Neural cell (in vitro differentiated cells): ENCODE results near the gene IP6K3. TPM values are rescaled to one million over a fixed set of nuclear protein-coding genes. Genes with fewer than 3 reads are reported as not detected.

Source experiments
- H2AFZ ChIP-seq: fragments of 200-600, 300-800 bp; sonication (generic), shearing (Covaris generic); 2 replicates; pipeline ENCODE4 v1.6.0; 2014; ENCODE audit warnings: low read depth, mild to moderate bottlenecking, antibody characterized with exemption, low read length, moderate library complexity
- H3F3A ChIP-seq: fragments of 200-600 bp; shearing (Covaris generic); 2 replicates; pipeline ENCODE4 v1.6.1; 2016; ENCODE audit warnings: mild to moderate bottlenecking, moderate library complexity, mixed read lengths, antibody characterized with exemption, low read length; ENCODE audit not compliant: insufficient read depth, poor library complexity, severe bottlenecking
- H3K27ac ChIP-seq: fragments of 200-600, 300-800 bp; sonication (generic), shearing (Covaris generic); 2 replicates; pipeline ENCODE4 v1.5.1; 2014; ENCODE audit warnings: mild to moderate bottlenecking, low read length, moderate library complexity
- H3K27me3 ChIP-seq: fragments of 300-800, 200-600 bp; sonication (generic), shearing (Covaris generic); 2 replicates; pipeline ENCODE4 v1.6.0; 2014; ENCODE audit warnings: mild to moderate bottlenecking, low read depth, low read length, moderate library complexity; ENCODE audit not compliant: insufficient read depth
- H3K36me3 ChIP-seq: fragments of 300-800, 200-600 bp; sonication (generic), shearing (Covaris generic); 2 replicates; pipeline ENCODE4 v1.5.1; 2014; ENCODE audit warnings: mild to moderate bottlenecking, antibody characterized with exemption, low read length, moderate library complexity; ENCODE audit not compliant: insufficient read depth
- H3K4me2 ChIP-seq: fragments of 300-800, 200-600 bp; sonication (generic), shearing (Covaris generic); 2 replicates; pipeline ENCODE4 v1.6.0; 2014; ENCODE audit warnings: mild to moderate bottlenecking, low read length
- H3K4me3 ChIP-seq: fragments of 300-800, 200-600 bp; sonication (generic), shearing (Covaris generic); 2 replicates; pipeline ENCODE4 v1.5.1; 2014; ENCODE audit warnings: mild to moderate bottlenecking, low read length, moderate library complexity
- H3K79me2 ChIP-seq: fragments of 200-600 bp; shearing (Covaris generic); replicated peaks from 2 replicates; pipeline ENCODE4 v1.6.0; 2014; ENCODE audit warnings: mild to moderate bottlenecking, low read length, moderate library complexity; ENCODE audit not compliant: insufficient read depth
- H3K9ac ChIP-seq: fragments of 300-800, 200-600 bp; sonication (generic), shearing (Covaris generic); 2 replicates; pipeline ENCODE4 v1.6.1; 2016; ENCODE audit warnings: mild to moderate bottlenecking, low read length, mixed read lengths
- H3K9me2 ChIP-seq: fragments of 200-600 bp; shearing (Covaris generic); 2 replicates; pipeline ENCODE4 v1.6.1; 2016; ENCODE audit warnings: mild to moderate bottlenecking, low read length, mixed read lengths; ENCODE audit not compliant: insufficient read depth
- H3K9me3 ChIP-seq: fragments of 200-600, 300-800 bp; sonication (generic), shearing (Covaris generic); 2 replicates; pipeline ENCODE4 v1.6.1; 2016; ENCODE audit warnings: mild to moderate bottlenecking, mixed run types, low read length, moderate library complexity, mixed read lengths
- H4K20me1 ChIP-seq: fragments of 200-600 bp; shearing (Covaris generic); 2 replicates; pipeline ENCODE4 v1.6.1; 2016; ENCODE audit warnings: mild to moderate bottlenecking, mixed run types; ENCODE audit not compliant: insufficient read depth
- EP300 ChIP-seq: fragments of 450-650 bp; conservative IDR thresholded peaks from 2 replicates; pipeline ENCODE4 v1.6.1; 2014; ENCODE audit warnings: antibody characterized with exemption, mild to moderate bottlenecking, moderate library complexity; ENCODE audit not compliant: poor library complexity, severe bottlenecking
- EZH2 ChIP-seq: fragments of 200-600, 300-800 bp; shearing (Covaris generic), sonication (generic); IDR thresholded peaks from 2 replicates; pipeline ENCODE4 v1.6.1; 2014; ENCODE audit warnings: antibody characterized with exemption, low read length, borderline replicate concordance, mild to moderate bottlenecking; ENCODE audit not compliant: insufficient read depth, poor library complexity, severe bottlenecking
- MXI1 ChIP-seq: fragments of 450-650 bp; conservative IDR thresholded peaks from 2 replicates; pipeline ENCODE4 v1.6.1; 2014; ENCODE audit warnings: antibody characterized with exemption, mild to moderate bottlenecking; ENCODE audit not compliant: poor library complexity, severe bottlenecking
- POLR2AphosphoS5 ChIP-seq: IDR thresholded peaks from 2 replicates; pipeline ENCODE4 v1.6.1; 2012
- RAD21 ChIP-seq: fragments of 450-650 bp; conservative IDR thresholded peaks from 2 replicates; pipeline ENCODE4 v1.6.1; 2014; ENCODE audit warnings: antibody characterized with exemption, mild to moderate bottlenecking, moderate library complexity
- SMC3 ChIP-seq: fragments of 450-650 bp; conservative IDR thresholded peaks from 2 replicates; pipeline ENCODE4 v1.6.1; 2014; ENCODE audit warnings: antibody characterized with exemption, mild to moderate bottlenecking, moderate library complexity; ENCODE audit not compliant: poor library complexity
- TAF1 ChIP-seq: IDR thresholded peaks from 2 replicates; pipeline ENCODE4 v1.6.1; 2012; ENCODE audit warnings: low read depth
- polyA plus RNA-seq: library from polyadenylated mRNA; depleted of rRNA; stranded (reverse); fragments of >200 nt; gene quantifications from 2 replicates; pipeline ENCODE4 v1.2.3, GENCODE V29; 2014
- TF ChIP-seq, protein P1 (sequence below): IDR thresholded peaks from 2 replicates; pipeline ENCODE4 v1.6.1; 2012; ENCODE audit warnings: borderline replicate concordance
- TF ChIP-seq, protein P2 (sequence below): fragments of 450-650 bp; IDR thresholded peaks from 2 replicates; pipeline ENCODE4 v1.5.1; 2014; ENCODE audit warnings: antibody characterized with exemption, mild to moderate bottlenecking, moderate library complexity; ENCODE audit not compliant: poor library complexity, severe bottlenecking

IP6K3 gene
- polyA plus RNA-seq, 1 donor from 2014 or later = not detected

DNA sequence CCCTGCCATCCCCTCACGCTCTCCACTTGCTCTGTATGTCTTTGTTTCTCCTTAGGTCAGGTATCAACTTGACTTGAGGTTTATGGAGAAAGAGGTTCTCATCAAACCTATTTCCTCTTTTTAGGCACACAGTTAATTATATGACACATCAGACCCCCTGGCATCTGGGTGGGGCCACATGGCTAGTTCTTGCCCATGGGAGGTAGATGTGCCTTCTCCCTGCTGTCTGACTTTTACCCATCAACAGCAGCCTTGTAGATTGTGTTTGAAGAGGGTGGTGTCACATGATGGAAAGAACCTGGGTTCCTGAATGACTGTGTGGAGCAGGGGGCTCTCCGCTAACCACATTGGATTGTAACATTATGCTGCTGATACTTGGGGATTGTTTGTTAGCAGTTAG, 28.0 kb downstream of the IP6K3 start:
- no peaks in the 10 kb centered on the region for H3K9me2 ChIP-seq
- no peaks in the 10 kb centered on the region for H4K20me1 ChIP-seq
- H3K9ac ChIP-seq = no peak overlapping the region
- H3K36me3 ChIP-seq = no peaks in the 10 kb centered on the region
- H3K27me3 ChIP-seq = no peaks in the 10 kb centered on the region
- no peak overlapping the region for H2AFZ ChIP-seq
- H3K9me3 ChIP-seq = no peaks in the 10 kb centered on the region
- no peak overlapping the region for H3K4me3 ChIP-seq
- TF ChIP-seq, protein P1, sequence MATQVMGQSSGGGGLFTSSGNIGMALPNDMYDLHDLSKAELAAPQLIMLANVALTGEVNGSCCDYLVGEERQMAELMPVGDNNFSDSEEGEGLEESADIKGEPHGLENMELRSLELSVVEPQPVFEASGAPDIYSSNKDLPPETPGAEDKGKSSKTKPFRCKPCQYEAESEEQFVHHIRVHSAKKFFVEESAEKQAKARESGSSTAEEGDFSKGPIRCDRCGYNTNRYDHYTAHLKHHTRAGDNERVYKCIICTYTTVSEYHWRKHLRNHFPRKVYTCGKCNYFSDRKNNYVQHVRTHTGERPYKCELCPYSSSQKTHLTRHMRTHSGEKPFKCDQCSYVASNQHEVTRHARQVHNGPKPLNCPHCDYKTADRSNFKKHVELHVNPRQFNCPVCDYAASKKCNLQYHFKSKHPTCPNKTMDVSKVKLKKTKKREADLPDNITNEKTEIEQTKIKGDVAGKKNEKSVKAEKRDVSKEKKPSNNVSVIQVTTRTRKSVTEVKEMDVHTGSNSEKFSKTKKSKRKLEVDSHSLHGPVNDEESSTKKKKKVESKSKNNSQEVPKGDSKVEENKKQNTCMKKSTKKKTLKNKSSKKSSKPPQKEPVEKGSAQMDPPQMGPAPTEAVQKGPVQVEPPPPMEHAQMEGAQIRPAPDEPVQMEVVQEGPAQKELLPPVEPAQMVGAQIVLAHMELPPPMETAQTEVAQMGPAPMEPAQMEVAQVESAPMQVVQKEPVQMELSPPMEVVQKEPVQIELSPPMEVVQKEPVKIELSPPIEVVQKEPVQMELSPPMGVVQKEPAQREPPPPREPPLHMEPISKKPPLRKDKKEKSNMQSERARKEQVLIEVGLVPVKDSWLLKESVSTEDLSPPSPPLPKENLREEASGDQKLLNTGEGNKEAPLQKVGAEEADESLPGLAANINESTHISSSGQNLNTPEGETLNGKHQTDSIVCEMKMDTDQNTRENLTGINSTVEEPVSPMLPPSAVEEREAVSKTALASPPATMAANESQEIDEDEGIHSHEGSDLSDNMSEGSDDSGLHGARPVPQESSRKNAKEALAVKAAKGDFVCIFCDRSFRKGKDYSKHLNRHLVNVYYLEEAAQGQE = no peak
- TF ChIP-seq, protein P2, sequence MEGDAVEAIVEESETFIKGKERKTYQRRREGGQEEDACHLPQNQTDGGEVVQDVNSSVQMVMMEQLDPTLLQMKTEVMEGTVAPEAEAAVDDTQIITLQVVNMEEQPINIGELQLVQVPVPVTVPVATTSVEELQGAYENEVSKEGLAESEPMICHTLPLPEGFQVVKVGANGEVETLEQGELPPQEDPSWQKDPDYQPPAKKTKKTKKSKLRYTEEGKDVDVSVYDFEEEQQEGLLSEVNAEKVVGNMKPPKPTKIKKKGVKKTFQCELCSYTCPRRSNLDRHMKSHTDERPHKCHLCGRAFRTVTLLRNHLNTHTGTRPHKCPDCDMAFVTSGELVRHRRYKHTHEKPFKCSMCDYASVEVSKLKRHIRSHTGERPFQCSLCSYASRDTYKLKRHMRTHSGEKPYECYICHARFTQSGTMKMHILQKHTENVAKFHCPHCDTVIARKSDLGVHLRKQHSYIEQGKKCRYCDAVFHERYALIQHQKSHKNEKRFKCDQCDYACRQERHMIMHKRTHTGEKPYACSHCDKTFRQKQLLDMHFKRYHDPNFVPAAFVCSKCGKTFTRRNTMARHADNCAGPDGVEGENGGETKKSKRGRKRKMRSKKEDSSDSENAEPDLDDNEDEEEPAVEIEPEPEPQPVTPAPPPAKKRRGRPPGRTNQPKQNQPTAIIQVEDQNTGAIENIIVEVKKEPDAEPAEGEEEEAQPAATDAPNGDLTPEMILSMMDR = no peak
- TF ChIP-seq SMC3 (no peak), EP300 (no peak)
- no peak overlapping the region for H3K4me2 ChIP-seq
- no peak overlapping the region for H3K27ac ChIP-seq
- no peaks in the 10 kb centered on the region for H3F3A ChIP-seq
- no peaks in the 10 kb centered on the region for H3K79me2 ChIP-seq

DNA sequence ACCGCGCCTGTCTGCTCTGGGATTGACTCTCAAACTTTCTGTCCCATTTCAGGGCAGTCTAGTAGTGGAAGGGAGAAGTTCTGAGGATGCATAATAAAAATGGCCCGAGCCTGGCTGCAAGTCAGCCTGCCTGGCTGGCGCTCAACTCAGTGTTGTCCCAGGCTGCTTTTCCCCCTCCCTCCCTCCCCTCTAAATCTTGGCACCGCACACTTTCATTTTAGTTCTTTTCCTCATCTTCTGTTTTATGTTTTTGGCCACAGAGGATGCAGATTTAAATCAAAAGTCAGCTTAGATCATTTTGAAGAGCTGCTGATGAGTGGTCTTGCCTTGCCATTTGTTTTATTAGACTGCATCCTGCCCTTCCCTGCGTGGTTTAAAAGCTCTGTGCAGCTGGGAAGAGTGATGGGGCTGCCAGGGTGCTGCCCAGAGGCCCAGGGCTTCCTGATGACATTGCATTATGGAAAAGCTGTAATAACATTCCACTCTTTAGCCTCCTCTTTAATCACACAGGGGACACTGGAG, 28.7 kb downstream of the IP6K3 start:
- Histone ChIP-seq H3K4me2 (no peak overlapping the region), H3K27ac (no peak overlapping the region), H3K36me3 (no peaks in the 10 kb centered on the region), H3K9me3 (no peaks in the 10 kb centered on the region), H3K9me2 (no peaks in the 10 kb centered on the region), H2AFZ (no peak overlapping the region), H3K4me3 (no peak overlapping the region), H3K9ac (no peak overlapping the region), H4K20me1 (no peaks in the 10 kb centered on the region), H3K79me2 (no peaks in the 10 kb centered on the region), H3F3A (no peaks in the 10 kb centered on the region), H3K27me3 (no peaks in the 10 kb centered on the region)
- no peak for TF ChIP-seq MXI1
- TF ChIP-seq, protein P2 = no peak
- TF ChIP-seq POLR2AphosphoS5 = no peak
- TF ChIP-seq, protein P1 = no peak
- TF ChIP-seq EP300 = no peak
- TF ChIP-seq RAD21 = no peak
- TF ChIP-seq EZH2 = no peak
- no peak for TF ChIP-seq SMC3
- no peak for TF ChIP-seq TAF1
